Astrocyte of the spinal cord (primary cell): Measurements from ENCODE around the gene MACROD2.

Experiments used
- DNase-seq: peaks from one replicate; pipeline ENCODE4 v3.0.0; 2011; ENCODE audit warnings: low read depth, low spot score
- H3K4me3 ChIP-seq: 2 replicates; pipeline ENCODE4 v1.5.1; 2011; ENCODE audit warnings: low read depth, mild to moderate bottlenecking, low read length, moderate library complexity
- in situ Hi-C: cut with HindIII; loops from 2 replicates; pipeline ENCODE4 v1.10.0; 2017; ENCODE audit warnings: low sequenced_read_pairs
- TF ChIP-seq, protein P1 (sequence below): IDR thresholded peaks from 2 replicates; pipeline ENCODE4 v1.5.1; 2012; ENCODE audit warnings: low read depth, mild to moderate bottlenecking, low read length, inconsistent platforms

The MACROD2 gene

DNA sequence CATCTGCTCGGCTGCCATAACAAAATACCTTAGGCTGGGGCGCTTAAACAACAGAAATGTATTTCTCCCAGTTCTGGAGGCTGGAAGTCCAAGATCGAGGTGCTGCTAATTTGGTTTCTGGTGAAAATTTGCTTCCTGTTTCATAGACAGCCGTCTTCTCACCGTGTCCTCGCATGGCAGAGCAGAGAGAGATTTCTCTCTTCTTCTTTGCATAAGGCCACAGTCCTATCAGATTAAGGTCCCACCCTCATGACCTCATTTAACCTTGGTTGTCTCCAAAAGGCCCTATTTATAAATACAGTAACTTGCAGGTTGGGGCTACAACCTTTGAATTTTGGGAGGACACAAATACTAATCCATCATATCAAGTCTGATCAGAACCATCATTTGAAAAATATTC, 2033.6 kb downstream of the MACROD2 start:
- TF ChIP-seq, protein P1, sequence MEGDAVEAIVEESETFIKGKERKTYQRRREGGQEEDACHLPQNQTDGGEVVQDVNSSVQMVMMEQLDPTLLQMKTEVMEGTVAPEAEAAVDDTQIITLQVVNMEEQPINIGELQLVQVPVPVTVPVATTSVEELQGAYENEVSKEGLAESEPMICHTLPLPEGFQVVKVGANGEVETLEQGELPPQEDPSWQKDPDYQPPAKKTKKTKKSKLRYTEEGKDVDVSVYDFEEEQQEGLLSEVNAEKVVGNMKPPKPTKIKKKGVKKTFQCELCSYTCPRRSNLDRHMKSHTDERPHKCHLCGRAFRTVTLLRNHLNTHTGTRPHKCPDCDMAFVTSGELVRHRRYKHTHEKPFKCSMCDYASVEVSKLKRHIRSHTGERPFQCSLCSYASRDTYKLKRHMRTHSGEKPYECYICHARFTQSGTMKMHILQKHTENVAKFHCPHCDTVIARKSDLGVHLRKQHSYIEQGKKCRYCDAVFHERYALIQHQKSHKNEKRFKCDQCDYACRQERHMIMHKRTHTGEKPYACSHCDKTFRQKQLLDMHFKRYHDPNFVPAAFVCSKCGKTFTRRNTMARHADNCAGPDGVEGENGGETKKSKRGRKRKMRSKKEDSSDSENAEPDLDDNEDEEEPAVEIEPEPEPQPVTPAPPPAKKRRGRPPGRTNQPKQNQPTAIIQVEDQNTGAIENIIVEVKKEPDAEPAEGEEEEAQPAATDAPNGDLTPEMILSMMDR, result no peak

DNA sequence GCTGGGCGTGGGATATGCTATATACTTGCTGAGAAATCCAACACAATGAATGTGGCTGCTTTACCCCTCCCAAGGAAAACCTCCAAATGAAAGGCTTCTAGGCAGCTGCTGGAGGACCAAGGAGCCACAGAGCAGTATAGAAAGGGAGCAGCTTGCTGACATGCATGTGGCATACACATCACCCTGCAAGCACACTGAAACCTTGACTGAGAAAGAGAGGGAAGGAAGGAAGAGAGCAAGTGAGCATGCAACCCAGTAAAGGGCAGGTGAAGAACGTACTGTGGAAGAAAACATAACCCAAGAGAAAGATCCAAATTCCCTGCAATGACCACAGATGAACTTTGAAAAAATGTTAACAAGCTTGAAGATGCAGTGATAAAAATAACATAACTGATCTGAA, 2034.9 kb downstream of the MACROD2 start:
- in situ Hi-C loops, result no loop called here
- no peak overlapping the region for H3K4me3 ChIP-seq
- TF ChIP-seq, protein P1, result no peak
- no peak for DNase-seq

More for the DNA sequence above, 2033.6 kb downstream of the MACROD2 start:
- no peak overlapping the region for H3K4me3 ChIP-seq
- no peak for DNase-seq
- in situ Hi-C loops, result no loop called here

DNA sequence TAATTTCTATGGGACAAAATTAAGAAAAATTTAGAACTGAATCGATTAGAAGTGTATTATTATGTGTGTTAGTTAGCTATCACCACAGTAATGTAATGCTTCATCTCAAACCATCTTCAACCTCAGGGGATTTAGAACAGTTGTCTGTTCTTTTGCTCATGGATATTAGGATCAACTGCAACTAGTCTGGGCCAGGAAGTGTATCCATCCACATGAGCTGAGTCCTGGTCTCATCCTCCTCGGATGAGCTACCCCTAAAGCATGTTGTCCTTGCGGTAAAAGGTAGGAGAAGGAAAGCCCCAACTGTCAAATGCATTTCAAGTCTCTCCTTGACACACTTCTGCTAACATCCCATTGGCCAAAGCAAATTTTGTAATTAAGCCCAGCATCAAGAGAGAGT, 2040.3 kb downstream of the MACROD2 start:
- TF ChIP-seq, protein P1, result no peak
- in situ Hi-C loops, result no loop called here
- no peak for DNase-seq
- no peak overlapping the region for H3K4me3 ChIP-seq

DNA sequence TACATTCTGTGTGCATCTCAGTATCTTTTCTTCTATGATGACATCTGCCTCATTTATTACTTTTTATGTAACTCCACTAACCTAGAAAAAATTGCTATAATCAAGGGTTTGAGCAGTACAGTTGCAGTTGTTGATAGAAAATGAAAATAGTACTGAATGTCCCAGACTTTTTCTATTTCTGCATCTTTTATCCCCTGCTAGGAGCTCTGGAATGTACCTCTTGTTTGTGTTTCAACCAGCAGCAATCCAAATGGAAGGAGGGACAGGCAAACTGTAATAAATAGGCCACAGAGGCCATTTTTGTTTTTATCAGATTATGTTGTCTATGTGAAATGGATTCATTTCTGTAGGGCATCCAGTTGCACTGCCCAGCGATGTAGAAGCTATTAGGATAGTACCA, 2041.0 kb downstream of the MACROD2 start:
- no peak overlapping the region for H3K4me3 ChIP-seq
- in situ Hi-C loops, result no loop called here
- DNase-seq, result no peak
- TF ChIP-seq, protein P1, result no peak

DNA sequence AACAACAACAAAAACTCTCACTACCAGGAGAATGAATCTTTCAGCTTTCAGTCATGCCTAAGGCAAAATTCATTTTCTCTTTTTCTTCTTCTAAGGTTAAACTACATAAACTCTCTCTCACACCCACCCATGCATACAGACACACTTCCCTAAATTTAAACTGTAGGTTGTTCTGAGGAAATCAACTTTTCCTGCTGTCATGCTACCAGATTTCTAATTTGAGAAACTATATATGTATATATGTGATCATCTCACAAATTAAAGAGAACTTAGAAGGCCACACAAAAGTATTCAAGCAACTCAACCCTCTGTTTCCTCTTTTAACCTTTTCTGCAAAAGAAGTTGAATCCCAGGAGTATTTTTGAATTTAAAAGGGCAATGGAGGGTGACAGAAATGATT, 2045.4 kb downstream of the MACROD2 start:
- TF ChIP-seq, protein P1, result no peak
- no peak overlapping the region for H3K4me3 ChIP-seq
- no peak for DNase-seq
- in situ Hi-C loops, result no loop called here

DNA sequence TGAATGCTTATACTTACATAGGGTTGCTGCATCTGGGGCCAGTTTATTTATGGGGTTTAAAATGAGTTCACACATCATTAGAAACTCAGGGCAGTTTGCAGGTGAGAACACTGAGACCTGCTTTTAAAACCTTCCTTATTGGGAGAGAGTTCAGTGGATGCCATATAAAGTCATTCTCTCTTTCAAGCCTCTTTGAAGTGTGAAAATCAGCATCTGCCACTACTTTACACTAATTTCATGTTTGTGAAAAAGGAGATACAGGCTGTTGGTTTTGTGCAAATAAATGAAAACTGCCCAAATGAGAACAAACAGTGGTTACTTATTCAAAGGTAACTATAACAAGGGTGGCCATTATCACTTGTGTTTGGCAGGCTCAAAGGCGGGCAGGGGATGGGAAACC, 2047.4 kb downstream of the MACROD2 start:
- no peak for DNase-seq
- in situ Hi-C loops, result no loop called here
- TF ChIP-seq, protein P1, result no peak
- H3K4me3 ChIP-seq, result no peak overlapping the region

DNA sequence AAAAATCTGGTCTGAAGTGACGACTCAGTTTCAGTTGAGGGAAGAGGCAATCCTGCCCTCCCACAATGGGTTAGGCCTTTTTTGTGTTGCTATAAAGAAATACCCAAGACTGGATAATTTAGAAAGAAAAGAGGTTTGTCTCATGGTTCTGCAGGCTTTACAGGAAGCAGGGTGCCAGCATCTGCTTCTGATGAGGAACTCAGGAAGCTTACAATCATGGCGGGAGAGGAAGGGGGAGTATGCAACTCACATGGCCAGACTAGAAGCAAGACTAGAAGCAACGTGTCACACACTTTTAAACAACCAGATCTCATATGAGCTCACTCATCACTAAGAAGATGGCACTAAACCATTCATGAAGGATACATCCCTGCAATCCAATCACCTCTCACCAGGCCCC, 2048.6 kb downstream of the MACROD2 start:
- in situ Hi-C loops, result no loop called here
- no peak for DNase-seq
- H3K4me3 ChIP-seq, result no peak overlapping the region
- TF ChIP-seq, protein P1, result no peak
